ENCODE measurements around the gene GAS5.
A peak's percentile ranks its signal among the peaks of the same experiment; 100 is the strongest.

Gene GAS5

GRCh38 chr1:173856903-173857302 lies 10.9 kb downstream of the GAS5 start:
- H3K27ac ChIP-seq, result no peak overlapping the region
- TF ChIP-seq CTCF (conservative IDR thresholded peaks at IDR 0.05), result no peak

GRCh38 chr1:173856014-173856413 lies 11.8 kb downstream of the GAS5 start:
- H3K27ac ChIP-seq, result no peak overlapping the region
- no peak for TF ChIP-seq CTCF (conservative IDR thresholded peaks at IDR 0.05)

- no peak for TF ChIP-seq CTCF (conservative IDR thresholded peaks at IDR 0.05)
- peak overlapping the region; percentile 50 for H3K27ac ChIP-seq
Observed at GRCh38 chr1:173853074-173853473, 14.7 kb downstream of the GAS5 start.

GRCh38 chr1:173852105-173852504 lies 15.7 kb downstream of the GAS5 start:
- no peak overlapping the region for H3K27ac ChIP-seq
- no peak for TF ChIP-seq CTCF (conservative IDR thresholded peaks at IDR 0.05)

- no peak overlapping the region for H3K27ac ChIP-seq
- no peak for TF ChIP-seq CTCF (conservative IDR thresholded peaks at IDR 0.05)
Observed at GRCh38 chr1:173832748-173833147, 35.0 kb downstream of the GAS5 start.

- TF ChIP-seq CTCF (conservative IDR thresholded peaks at IDR 0.05), result no peak
- no peak overlapping the region for H3K27ac ChIP-seq
Observed at GRCh38 chr1:173827611-173828010, 40.2 kb downstream of the GAS5 start.

- peak within 1 kb of the TSS; percentile 81 for H3K27ac ChIP-seq
- no peak for TF ChIP-seq CTCF (conservative IDR thresholded peaks at IDR 0.05)
Observed at GRCh38 chr1:173824315-173825081, 43.3 kb downstream of the GAS5 start, which contains the start of the genes CENPL and DARS2. TSS of gene CENPL (minus strand) at chr1:173824883. CDS start at chr1:173811299, 13,584 bp downstream. TSS of gene DARS2 (plus strand) at chr1:173824673. CDS start at chr1:173825230, 557 bp downstream.
